ENCODE data around the gene LRRC14B. TPM values are rescaled to one million over a fixed set of nuclear protein-coding genes. Genes with fewer than 3 reads are reported as not detected.
"Not testable (repeated sequence)": the region's sequence is repeated elsewhere in the genome, so short reads cannot be mapped to it uniquely, and the experiment has no call there.

The LRRC14B gene
- total RNA-seq, 2 experiments from 2014 or later = 4.9 to 9.2 TPM

DNA sequence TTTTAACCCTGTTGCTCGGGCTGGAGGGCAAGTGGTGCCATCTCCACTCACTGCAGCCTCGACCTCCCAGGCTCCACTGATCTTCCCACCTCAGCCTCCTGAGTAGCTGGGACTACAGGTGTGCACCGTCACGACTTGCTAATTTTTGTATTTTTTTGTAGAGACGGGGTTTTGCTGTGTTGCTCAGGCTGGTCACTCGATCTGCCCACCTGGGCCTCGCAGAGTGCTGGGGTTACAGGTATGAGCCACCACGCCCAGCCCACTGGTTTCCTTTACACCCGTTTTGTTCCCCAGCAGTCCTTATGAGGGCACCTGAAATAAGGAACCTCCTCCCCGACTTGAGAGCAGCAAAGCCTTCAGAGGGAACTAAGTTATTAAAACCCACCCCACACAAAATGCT, 24.8 kb downstream of the LRRC14B start:
- H3K4me1 ChIP-seq (ENCODE audit: insufficient read depth, low read length, poor library complexity, severe bottlenecking) = peaks cover 30% of the 10 kb centered on the region
- H3K9me2 ChIP-seq (ENCODE audit: insufficient read depth, low read length); DNase-seq (ENCODE audit: low spot score); H2AFZ ChIP-seq (ENCODE audit: low read length); H3K9me3 ChIP-seq (ENCODE audit: low read length); POLR2A ChIA-PET; BruUV-seq (replicated peaks); CTCF ChIA-PET (ENCODE audit: unreplicated experiment): not testable (repeated sequence)
- H3K4me2 ChIP-seq (ENCODE audit: low read length) = peak overlapping the region; percentile 62
- intact Hi-C loops (cut with micrococcal nuclease; ENCODE audit: unreplicated experiment) = loop anchor here (5.0 kb wide), 1 partner anchor 1126 kb away; no protein-coding TSS in a partner anchor
- peaks cover 17% of the 10 kb centered on the region for H4K20me1 ChIP-seq (ENCODE audit: insufficient read depth, low read length)
- H3K27ac ChIP-seq (ENCODE audit: low read depth, low read length, poor library complexity, severe bottlenecking) = peak overlapping the region; percentile 63
- H3K4me3 ChIP-seq (ENCODE audit: low read depth, low read length, poor library complexity, severe bottlenecking) = peak overlapping the region; percentile 52
- peaks cover 23% of the 10 kb centered on the region for H3K36me3 ChIP-seq (ENCODE audit: insufficient read depth, low read length)
- peaks cover 60% of the 10 kb centered on the region for H3K79me2 ChIP-seq (ENCODE audit: insufficient read depth, low read depth, low read length)

DNA sequence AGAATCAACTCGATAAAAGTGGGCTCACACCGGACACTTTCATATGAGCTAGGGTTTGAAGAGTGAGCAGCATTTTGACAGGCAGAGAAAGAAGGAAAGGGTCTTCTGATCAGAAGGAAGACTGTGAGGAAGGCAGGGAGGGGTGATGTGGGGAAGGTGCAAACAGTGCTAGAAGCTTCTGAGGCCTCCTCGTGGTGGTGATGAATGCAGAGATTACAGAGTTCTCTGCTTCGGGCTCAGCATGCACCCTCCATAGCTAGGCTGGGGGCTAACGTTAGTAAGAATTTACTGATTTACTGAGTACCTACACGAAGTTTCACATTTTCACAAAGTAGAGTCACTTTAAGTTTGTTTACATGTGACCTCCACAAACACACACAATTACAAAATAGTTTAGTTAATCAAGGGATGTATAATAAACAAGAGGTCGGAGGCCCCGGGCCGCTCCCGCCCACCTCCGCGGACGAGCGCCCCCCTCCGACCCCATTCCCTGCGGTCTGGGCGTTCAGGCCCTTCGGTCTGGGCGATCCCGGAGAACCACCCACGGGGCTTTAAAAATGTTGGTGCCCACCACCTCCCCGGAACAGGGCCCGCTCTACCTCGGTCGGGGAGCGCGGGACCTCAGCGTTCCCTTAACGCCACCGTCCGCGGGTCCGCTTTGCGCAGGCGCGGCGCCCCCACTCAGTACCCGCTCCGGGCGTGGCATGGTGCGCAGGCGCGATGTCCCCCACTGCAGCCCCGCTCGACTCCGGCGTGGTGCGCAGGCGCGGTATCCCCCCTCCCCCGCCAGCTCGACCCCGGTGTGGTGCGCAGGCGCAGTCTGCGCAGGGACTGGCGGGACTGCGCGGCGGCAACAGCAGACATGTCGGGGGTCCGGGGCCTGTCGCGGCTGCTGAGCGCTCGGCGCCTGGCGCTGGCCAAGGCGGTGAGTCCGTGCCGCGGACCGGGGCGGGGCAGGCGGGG, 26.5 kb downstream of the LRRC14B start, which contains the start of the genes CCDC127 and SDHA:
TSS of gene CCDC127 (minus strand) at position 660 of the 963 bp plus-strand sequence. CDS start 1,304 bp downstream, outside the sequence.
TSS of gene SDHA (plus strand) at position 827 of the 963 bp plus-strand sequence. CDS start at position 863, 36 bp downstream.
- Histone ChIP-seq H3K36me3 (ENCODE audit: insufficient read depth, low read length) (peaks cover 25% of the 10 kb centered on the region), H3K79me2 (ENCODE audit: insufficient read depth, low read depth, low read length) (peaks cover 77% of the 10 kb centered on the region), H3K4me1 (ENCODE audit: insufficient read depth, low read length, poor library complexity, severe bottlenecking) (peaks cover 46% of the 10 kb centered on the region), H2AFZ (ENCODE audit: low read length) (peak within 1 kb of the TSS; percentile 64; the same call in 1 of the 2 replicates), H3K4me2 (ENCODE audit: low read length) (peak within 1 kb of the TSS; percentile 89), H3K27ac (ENCODE audit: low read depth, low read length, poor library complexity, severe bottlenecking) (peak within 1 kb of the TSS; percentile 66), H3K4me3 (ENCODE audit: low read depth, low read length, poor library complexity, severe bottlenecking) (peak within 1 kb of the TSS; percentile 94), H4K20me1 (ENCODE audit: insufficient read depth, low read length) (peaks cover 23% of the 10 kb centered on the region)
- TF ChIP-seq, protein P1, sequence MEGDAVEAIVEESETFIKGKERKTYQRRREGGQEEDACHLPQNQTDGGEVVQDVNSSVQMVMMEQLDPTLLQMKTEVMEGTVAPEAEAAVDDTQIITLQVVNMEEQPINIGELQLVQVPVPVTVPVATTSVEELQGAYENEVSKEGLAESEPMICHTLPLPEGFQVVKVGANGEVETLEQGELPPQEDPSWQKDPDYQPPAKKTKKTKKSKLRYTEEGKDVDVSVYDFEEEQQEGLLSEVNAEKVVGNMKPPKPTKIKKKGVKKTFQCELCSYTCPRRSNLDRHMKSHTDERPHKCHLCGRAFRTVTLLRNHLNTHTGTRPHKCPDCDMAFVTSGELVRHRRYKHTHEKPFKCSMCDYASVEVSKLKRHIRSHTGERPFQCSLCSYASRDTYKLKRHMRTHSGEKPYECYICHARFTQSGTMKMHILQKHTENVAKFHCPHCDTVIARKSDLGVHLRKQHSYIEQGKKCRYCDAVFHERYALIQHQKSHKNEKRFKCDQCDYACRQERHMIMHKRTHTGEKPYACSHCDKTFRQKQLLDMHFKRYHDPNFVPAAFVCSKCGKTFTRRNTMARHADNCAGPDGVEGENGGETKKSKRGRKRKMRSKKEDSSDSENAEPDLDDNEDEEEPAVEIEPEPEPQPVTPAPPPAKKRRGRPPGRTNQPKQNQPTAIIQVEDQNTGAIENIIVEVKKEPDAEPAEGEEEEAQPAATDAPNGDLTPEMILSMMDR (conservative IDR thresholded peaks at IDR 0.05; ENCODE audit: low read length) = peak; percentile 77
- intact Hi-C loops (cut with micrococcal nuclease; ENCODE audit: unreplicated experiment) = loop anchor here (1.0 to 5.0 kb wide), 3 partner anchors 16 to 1125 kb away; no protein-coding TSS in a partner anchor
- TSS peak; percentile 77 for BruUV-seq (replicated peaks)
- not testable (repeated sequence) for H3K9me2 ChIP-seq (ENCODE audit: insufficient read depth, low read length); H3K9me3 ChIP-seq (ENCODE audit: low read length)
- POLR2A ChIA-PET = interaction anchor here (0.9 to 2.8 kb wide), 7 partner anchors 8 to 66 kb away, joined by 3 to 21 read pairs (median 4); partner anchors contain the start of genes LRRC14B and PDCD6
- CTCF ChIA-PET (ENCODE audit: unreplicated experiment) = interaction anchor here (0.5 to 1.0 kb wide), 3 partner anchors 16 to 1326 kb away, joined by 3 to 5 read pairs (median 3); no protein-coding TSS in a partner anchor
- peak; percentile 96 for DNase-seq (ENCODE audit: low spot score)

DNA sequence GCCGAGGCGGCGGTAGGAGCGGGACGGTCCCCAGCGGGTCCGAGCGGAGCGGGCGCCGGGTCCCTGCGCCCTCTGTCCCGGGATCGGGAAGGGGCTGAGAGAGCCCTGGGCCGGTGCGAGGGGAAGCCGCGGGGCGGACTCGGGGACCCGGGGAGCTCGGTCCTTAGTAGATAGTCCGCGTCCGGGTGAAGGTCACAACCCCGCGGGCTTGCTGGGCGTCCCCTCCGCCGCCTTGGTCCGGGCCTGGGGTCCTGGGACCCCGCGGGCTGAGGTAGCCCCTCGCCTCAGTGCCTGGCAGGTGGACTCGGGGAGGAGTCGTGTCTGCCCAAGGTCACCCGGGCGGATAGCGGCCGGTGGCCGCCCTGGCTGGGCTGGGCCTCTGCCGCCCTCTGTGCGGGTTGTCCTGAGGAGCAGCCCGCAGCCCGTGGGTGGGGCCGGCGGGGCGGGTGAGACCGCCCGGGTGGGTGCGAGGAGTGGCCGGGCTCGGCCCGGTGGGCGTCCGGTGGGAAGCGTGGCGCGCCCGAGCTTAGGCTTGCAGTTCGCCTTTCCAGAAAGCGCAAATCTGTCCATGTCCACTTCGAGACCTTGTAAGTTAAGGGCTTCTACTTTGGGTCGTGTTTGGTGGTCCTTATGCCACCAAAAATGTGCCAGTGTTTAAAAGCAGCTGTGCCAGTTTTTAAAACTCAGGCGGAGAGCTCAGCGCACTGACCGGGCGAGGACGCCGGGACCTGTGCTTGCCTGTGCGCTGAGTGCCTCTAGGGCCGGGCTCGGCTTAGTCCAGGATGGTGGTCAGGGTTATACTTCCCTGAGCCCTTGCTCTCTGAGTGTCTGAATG, 27.4 kb downstream of the LRRC14B start:
- BruUV-seq (replicated peaks) = no TSS peak
- Histone ChIP-seq H3K4me1 (ENCODE audit: insufficient read depth, low read length, poor library complexity, severe bottlenecking) (peaks cover 50% of the 10 kb centered on the region), H2AFZ (ENCODE audit: low read length) (no peak overlapping the region), H3K27ac (ENCODE audit: low read depth, low read length, poor library complexity, severe bottlenecking) (peak overlapping the region; percentile 8), H3K9me2 (ENCODE audit: insufficient read depth, low read length) (no peaks in the 10 kb centered on the region), H4K20me1 (ENCODE audit: insufficient read depth, low read length) (peaks cover 23% of the 10 kb centered on the region), H3K4me3 (ENCODE audit: low read depth, low read length, poor library complexity, severe bottlenecking) (peak overlapping the region; percentile 94), H3K4me2 (ENCODE audit: low read length) (peak overlapping the region; percentile 89), H3K79me2 (ENCODE audit: insufficient read depth, low read depth, low read length) (peaks cover 83% of the 10 kb centered on the region), H3K9me3 (ENCODE audit: low read length) (no peaks in the 10 kb centered on the region), H3K36me3 (ENCODE audit: insufficient read depth, low read length) (peaks cover 28% of the 10 kb centered on the region)
- POLR2A ChIA-PET = interaction anchor here (0.6 to 2.8 kb wide), 10 partner anchors 9 to 65 kb away, joined by 3 to 21 read pairs (median 4); partner anchors contain the start of genes LRRC14B and PDCD6
- CTCF ChIA-PET (ENCODE audit: unreplicated experiment) = interaction anchor here (0.5 to 1.4 kb wide), 4 partner anchors 17 to 39 kb away, joined by 3 to 8 read pairs (median 4); partner anchors contain the start of gene LRRC14B
- peak; percentile 45 for DNase-seq (ENCODE audit: low spot score)
- intact Hi-C loops (cut with micrococcal nuclease; ENCODE audit: unreplicated experiment) = loop anchor here (1.0 to 5.0 kb wide), 3 partner anchors 17 to 1124 kb away; no protein-coding TSS in a partner anchor
- no peak for TF ChIP-seq EZH2phosphoT487 (IDR thresholded peaks at IDR 0.05; ENCODE audit: borderline replicate concordance, low read depth, low read length)
- TF ChIP-seq, protein P1 (conservative IDR thresholded peaks at IDR 0.05; ENCODE audit: low read length) = no peak

All from OCI-LY7 (cell line).